ENCODE data around the gene PRDM12. TPM values are rescaled to one million over a fixed set of nuclear protein-coding genes. Genes with fewer than 3 reads are reported as not detected.

Gene PRDM12
- total RNA-seq, 1 experiment from 2014 or later: not detected

- Histone ChIP-seq H2AFZ (ENCODE audit: low read length) (no peak within 1 kb of the TSS), H3K56ac (ENCODE audit: insufficient read length, low read depth, low read length) (peak within 1 kb of the TSS; percentile 1), H4K20me1 (ENCODE audit: control insufficient read depth, insufficient read depth, insufficient read length) (no peaks in the 10 kb centered on the region), H2BK120ac (ENCODE audit: low read depth, low read length, poor library complexity, severe bottlenecking) (no peak within 1 kb of the TSS), H3K79me1 (ENCODE audit: insufficient read depth, low read depth, low read length, poor library complexity, severe bottlenecking) (peaks cover 9% of the 10 kb centered on the region), H2BK12ac (ENCODE audit: insufficient read length, low read depth, low read length) (no peak within 1 kb of the TSS), H4K8ac (replicated peaks; ENCODE audit: insufficient read length, low read depth, low read length) (no peak within 1 kb of the TSS), H2AK5ac (ENCODE audit: insufficient read length, low read length) (no peak within 1 kb of the TSS), H3K23me2 (ENCODE audit: insufficient read length, low read depth, low read length, poor library complexity, severe bottlenecking) (peaks cover 7% of the 10 kb centered on the region), H3K14ac (ENCODE audit: insufficient read depth, low read length) (peak within 1 kb of the TSS; percentile 66), H3K79me2 (ENCODE audit: insufficient read depth, low read length) (peaks cover 15% of the 10 kb centered on the region; the same call in 1 of the 2 replicates), H4K91ac (ENCODE audit: insufficient read length, low read depth, low read length) (peak within 1 kb of the TSS; percentile 54), H3K27ac (ENCODE audit: insufficient read length, low read depth, low read length) (no peak within 1 kb of the TSS), H2BK20ac (ENCODE audit: low read depth, low read length, poor library complexity, severe bottlenecking) (no peak within 1 kb of the TSS), H3K27me3 (ENCODE audit: insufficient read depth, low read length) (no peaks in the 10 kb centered on the region), H4K5ac (ENCODE audit: insufficient read length, low read depth, low read length) (peak within 1 kb of the TSS; percentile 33), H3T11ph (ENCODE audit: low read length) (no peak within 1 kb of the TSS), H3K4me2 (ENCODE audit: insufficient read depth, insufficient read length, low read length) (peak within 1 kb of the TSS; percentile 97), H3K4me1 (ENCODE audit: insufficient read depth, low read length) (no peaks in the 10 kb centered on the region; the same call in 1 of the 2 replicates), H3K4ac (ENCODE audit: low read depth, low read length) (no peak within 1 kb of the TSS; the same call in 1 of the 2 replicates), H3K9ac (ENCODE audit: extremely low read depth, insufficient read length, low read length) (peak within 1 kb of the TSS; percentile 99), H3K9me3 (ENCODE audit: control insufficient read depth, low read depth, low read length) (no peaks in the 10 kb centered on the region), H2BK15ac (ENCODE audit: low read depth, low read length) (no peak within 1 kb of the TSS), H3K23ac (ENCODE audit: insufficient read length, low read depth, low read length) (no peak within 1 kb of the TSS), H2BK5ac (ENCODE audit: insufficient read length, low read length) (no peak within 1 kb of the TSS), H3K18ac (ENCODE audit: insufficient read length, low read depth, low read length) (peak within 1 kb of the TSS; percentile 80)
- H3K4me1 Mint-ChIP-seq: peaks cover 46 to 47% of the 10 kb centered on the region in 2 experiments
- peak; percentile 99 for DNase-seq
- no CpG with 5 or more reads among the region's 40 CpGs for WGBS (ENCODE audit: extremely low coverage, insufficient read length, low lambda C conversion rate)
- H3K9me3 Mint-ChIP-seq: 0 out of 5 replicates have a peak, but pooled peaks cover 0 to 2% of the 10 kb centered on the region in 2 experiments
- H3K4me3 Mint-ChIP-seq: peak within 1 kb of the TSS; percentile 98 to 99
- peak within 1 kb of the TSS; percentile 49 to 99 (median 97) for H3K27ac Mint-ChIP-seq
- no peak for TF ChIP-seq CTCF (conservative IDR thresholded peaks at IDR 0.05)
- H3K27me3 Mint-ChIP-seq (ENCODE audit: low read depth): no peaks in the 10 kb centered on the region; the same call in 1 of the 2 replicates
- peaks cover 32 to 38% (median 36%) of the 10 kb centered on the region in 3 experiments for H3K36me3 Mint-ChIP-seq (ENCODE audit: insufficient read depth in 1 of 3, low read depth in 3 of 3)
Observed at GRCh38 chr9:130693426-130694191, 29.2 kb downstream of the PRDM12 start, which contains the start of gene EXOSC2. EXOSC2 (plus strand) TSS chr9:130693780; CDS start chr9:130693792, 12 bp downstream.
